Stimulated activated CD8-positive, alpha-beta memory T cell treated with anti-CD3 and anti-CD28 coated beads, Interleukin-7, amount 100 ng/mL, for 48 hours (primary cell): ENCODE data around the gene XPO5.
"Not testable (repeated sequence)": the region's sequence is repeated elsewhere in the genome, so short reads cannot be mapped to it uniquely, and the experiment has no call there.

Experiments used
- DNase-seq, 2 donors: peaks; one replicate each; pipeline ENCODE4 v3.0.0-alpha.2; 2020; ENCODE audit warnings: low read depth in 1 of 2; ENCODE audit errors: extremely low read depth in 1 of 2

XPO5 gene

DNA sequence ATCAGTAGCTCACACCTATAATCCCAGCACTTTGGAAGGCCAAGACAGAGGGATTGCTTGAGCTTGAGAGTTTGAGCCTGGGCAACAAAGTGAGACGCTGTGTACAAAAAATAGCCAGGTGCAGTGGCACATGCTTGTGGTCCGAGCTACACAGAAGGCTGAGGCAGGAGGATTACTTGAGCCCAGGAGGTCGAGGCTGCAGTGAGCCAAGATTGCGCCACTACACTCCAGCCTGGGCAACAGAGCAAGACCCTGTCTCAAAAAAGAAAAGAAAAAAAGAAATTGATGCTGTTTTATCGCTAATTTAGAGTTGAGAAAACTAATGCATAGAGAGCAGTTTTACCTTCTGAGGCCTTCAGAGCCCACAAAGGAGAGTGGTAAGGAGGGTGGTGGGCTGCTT lies 77.5 kb downstream of the XPO5 start:
- DNase-seq, result not testable (repeated sequence)

GRCh38 chr6:43497689-43498088 lies 78.1 kb downstream of the XPO5 start:
- DNase-seq, result no peak

- DNase-seq, result no peak
These were observed 78.8 kb downstream of the XPO5 start for GRCh38 chr6:43497129-43497396.

DNA sequence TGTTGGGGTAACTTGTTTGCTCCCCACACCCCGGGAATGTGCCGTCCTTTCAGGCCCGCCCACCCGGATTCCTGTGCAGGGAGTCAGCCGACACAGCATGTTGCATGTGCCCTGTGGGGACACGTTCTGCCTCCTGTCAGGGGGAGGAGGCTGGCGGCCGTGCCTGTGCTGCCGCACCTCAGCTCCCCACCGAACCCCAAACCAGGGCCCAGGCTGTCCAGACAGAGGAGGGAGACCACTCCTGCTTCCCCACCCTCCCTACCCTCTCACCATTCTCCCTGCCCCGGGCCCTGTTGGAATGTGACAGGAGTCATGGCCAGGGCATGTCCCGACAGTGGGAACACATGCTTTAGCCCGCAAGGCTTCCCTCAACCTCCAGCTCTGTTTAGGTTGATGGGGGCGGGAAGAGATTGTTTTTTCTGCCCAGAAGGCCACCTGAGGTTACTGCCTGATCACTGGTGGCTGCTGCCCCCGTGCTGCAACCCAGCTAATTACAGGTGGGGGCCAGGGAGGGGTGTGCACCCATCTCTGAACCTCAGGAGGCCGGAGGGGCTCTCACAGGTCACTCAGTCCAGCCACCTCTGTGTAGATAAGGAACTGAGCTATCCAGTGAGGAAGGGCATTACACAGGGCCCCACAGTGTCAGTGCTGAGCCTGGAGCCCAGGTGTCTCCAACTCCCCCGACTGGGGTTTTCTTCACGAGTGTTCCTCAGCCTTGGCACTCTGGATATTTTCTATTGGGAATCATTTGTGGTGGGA lies 79.3 kb downstream of the XPO5 start:
- DNase-seq, result no peak

DNA sequence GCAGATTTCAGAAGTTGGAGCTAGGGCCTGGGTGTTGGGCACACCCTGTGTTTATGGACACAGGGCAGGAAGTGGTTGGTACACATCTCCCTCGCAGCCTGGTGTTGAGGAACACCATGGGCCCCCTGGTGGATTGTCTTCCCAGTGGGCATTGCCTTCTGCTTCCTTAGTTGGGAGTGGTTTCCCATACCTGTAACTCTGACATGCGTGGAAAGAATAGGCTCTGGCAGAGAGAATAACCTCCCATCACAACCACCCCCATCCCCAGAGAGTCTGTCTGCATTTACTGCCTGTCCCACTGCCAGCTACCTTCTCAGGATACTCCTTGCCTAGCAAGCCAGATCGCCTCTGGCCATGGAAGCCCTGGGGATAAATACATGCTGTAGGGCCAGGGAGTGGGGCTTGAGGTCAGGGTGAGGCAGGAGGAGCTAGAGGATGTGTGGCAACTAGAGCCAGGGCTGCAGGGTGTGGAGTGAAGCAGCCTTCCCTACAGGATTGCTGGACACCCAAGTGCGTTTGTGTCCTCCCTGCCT lies 80.4 kb downstream of the XPO5 start:
- no peak for DNase-seq

GRCh38 chr6:43494766-43495165 lies 81.1 kb downstream of the XPO5 start:
- no peak for DNase-seq

DNA sequence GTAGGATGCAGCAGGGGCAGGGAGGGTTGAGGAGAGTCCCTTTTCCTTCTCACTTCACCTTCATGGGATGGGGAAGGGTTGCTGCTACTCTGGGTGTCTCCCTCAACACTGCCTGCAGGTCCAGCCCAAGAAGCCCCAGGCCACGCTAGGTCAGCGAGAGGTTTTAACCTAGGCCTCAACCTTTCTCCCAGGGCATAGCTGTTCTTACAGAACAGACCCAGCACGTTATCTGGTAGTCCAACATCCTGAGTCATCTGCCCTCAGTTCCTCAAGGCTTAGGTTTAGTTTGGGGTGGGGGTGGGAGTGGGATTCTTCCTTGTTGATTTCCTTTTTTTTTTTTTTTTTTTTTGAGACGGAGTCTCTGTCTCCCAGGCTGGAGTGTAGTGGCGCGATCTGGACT lies 81.5 kb downstream of the XPO5 start:
- no peak for DNase-seq

GRCh38 chr6:43493833-43494232 lies 82.0 kb downstream of the XPO5 start:
- no peak for DNase-seq

DNA sequence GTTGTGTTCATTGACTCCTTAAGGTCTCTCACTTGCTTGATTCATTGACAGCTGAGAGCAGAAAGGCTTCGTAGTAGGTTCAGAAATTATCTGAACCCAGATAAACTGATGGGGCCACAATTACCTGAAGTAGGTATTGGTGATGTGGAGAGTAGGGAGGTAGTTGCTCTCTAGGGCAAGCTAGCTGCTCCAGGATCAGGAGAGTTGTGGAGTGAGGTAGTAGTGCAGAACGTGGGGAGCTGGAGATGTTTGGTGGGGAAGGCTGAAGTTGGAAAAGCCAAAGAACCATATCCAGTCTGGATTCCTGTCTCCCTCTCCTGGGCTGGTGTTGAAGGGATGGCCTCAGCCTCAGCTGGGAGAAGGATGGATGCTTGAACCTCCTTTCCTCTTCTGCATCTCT lies 82.6 kb downstream of the XPO5 start:
- DNase-seq, result no peak

- DNase-seq, result no peak
These were observed 83.2 kb downstream of the XPO5 start for GRCh38 chr6:43492673-43493072.

GRCh38 chr6:43491750-43492661 lies 83.8 kb downstream of the XPO5 start:
- DNase-seq, result no peak

GRCh38 chr6:43490523-43490939 lies 85.3 kb downstream of the XPO5 start:
- DNase-seq, result no peak

- no peak for DNase-seq
These were observed 86.4 kb downstream of the XPO5 start for GRCh38 chr6:43489277-43490072.

DNA sequence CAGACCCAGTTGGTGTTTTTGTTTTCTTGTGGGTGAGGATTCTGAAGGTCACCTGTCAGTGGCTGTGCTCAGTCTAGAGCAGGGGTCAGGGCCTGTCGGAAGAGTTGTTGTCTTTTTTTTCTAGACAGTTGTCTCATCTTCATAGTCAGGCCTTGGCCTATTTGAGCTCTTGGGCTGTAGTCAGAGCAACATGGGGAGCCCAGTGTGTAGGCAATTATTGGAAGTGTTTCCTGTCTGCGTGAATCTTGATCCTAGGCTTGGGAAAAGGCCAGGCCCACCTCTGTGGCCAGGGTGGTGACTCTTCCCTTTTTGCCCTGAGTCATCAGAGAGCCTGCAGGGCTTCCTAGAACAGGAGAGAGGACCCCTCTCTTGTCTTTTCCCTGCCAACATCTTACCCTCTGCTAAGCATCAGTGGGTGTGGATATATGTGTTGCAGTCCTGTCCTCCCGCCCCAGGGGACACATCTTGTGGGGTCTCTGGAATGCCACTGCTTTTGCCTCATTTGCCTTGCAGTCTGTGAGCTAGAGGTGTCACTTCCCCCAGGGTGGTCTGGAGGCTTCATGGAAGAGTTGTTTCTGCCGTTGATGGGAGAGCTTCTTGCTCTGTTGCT lies 87.1 kb downstream of the XPO5 start:
- DNase-seq, result no peak

- no peak for DNase-seq
These were observed 94.1 kb downstream of the XPO5 start for GRCh38 chr6:43481591-43482236.

DNA sequence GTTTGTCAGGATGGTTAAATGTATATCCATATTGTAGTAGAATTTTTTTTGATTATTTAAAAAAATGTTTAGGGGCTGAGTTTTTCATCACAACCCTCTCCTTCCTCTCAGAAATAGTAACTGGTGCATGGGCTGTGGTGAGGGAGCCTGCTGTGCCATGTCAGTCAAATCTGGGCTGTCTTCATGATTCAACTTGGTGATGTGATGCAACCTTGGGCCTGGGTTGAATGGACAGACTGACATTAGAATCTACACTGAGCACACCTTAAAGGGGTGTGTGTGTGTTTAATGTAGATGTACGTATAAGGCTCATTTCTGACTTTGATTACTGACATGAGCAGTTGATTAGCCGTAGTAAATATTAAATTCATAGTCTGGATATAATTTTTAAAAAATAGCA lies 94.8 kb downstream of the XPO5 start:
- DNase-seq, result no peak

GRCh38 chr6:43478008-43478372 lies 97.8 kb downstream of the XPO5 start:
- no peak for DNase-seq

DNA sequence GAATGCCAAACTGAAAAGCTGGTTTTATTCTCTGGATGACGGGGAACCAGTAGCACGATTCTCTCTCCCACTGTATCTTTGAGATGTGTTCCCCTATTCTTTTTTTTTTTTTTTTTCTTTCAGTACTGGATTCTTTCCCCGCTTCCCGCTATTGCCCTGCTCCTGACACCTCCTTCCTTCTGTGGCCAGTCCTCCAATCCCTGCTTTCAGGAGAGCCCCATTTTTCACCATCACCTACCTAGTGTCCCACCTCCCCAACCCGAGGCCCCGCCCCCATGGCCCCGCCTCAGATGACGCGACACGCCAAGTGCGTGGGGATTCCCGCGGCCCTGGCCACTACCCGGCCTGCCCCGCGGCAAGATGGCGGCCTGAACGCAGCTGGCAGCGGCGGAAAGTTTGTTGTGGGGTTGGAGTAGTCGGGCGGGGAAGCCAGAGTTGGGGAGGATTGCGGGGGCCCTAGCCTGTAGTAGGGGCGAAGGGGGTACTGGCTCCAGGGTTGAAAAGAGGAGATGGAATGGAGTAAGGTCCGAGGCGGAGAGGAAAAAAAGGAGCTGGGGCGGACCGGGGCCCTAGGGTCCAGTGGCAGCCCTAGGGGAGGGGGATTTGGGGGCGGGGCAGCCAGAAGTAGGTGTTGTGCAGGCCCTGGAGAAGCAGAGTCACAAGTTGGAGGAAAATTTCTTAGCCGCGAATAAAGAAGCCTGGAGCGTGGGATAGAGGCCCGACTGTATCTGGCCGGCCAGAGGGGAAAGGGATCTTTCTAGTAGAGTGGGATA lies 98.4 kb downstream of the XPO5 start, which contains the start of gene TJAP1:
Gene TJAP1, plus strand, starts transcription at position 336 of the 773 bp plus-strand sequence. CDS start 21,432 bp downstream, outside the sequence.
- DNase-seq, result peak; percentile 92 to 96

GRCh38 chr6:43476746-43477145 lies 99.1 kb downstream of the XPO5 start:
- no peak for DNase-seq
